ENCODE data around the gene EPB41L2. TPM values are rescaled to one million over a fixed set of nuclear protein-coding genes. Genes with fewer than 3 reads are reported as not detected.

Gene EPB41L2
- total RNA-seq, 2 donors from 2014 or later = 43.5 to 47.2 TPM

- WGBS, 2 donors = 80 to 86% methylated on average over 7 of the region's 7 CpGs
- Histone ChIP-seq H3K9me3 (no peaks in the 10 kb centered on the region), H3K4me1 (peaks cover 4% of the 10 kb centered on the region), H3K36me3 (replicated peaks in 1 of 2; ENCODE audit: insufficient read depth in 1 of 2, low read depth in 2 of 2) (no peaks in the 10 kb centered on the region), H3K27me3 (no peaks in the 10 kb centered on the region), H3K27ac (no peak overlapping the region), H3K4me3 (no peak overlapping the region)
- no peak for ATAC-seq
- no peak for DNase-seq
- intact Hi-C loops (cut with DNase I) = no loop called here
- TF ChIP-seq, protein P1, sequence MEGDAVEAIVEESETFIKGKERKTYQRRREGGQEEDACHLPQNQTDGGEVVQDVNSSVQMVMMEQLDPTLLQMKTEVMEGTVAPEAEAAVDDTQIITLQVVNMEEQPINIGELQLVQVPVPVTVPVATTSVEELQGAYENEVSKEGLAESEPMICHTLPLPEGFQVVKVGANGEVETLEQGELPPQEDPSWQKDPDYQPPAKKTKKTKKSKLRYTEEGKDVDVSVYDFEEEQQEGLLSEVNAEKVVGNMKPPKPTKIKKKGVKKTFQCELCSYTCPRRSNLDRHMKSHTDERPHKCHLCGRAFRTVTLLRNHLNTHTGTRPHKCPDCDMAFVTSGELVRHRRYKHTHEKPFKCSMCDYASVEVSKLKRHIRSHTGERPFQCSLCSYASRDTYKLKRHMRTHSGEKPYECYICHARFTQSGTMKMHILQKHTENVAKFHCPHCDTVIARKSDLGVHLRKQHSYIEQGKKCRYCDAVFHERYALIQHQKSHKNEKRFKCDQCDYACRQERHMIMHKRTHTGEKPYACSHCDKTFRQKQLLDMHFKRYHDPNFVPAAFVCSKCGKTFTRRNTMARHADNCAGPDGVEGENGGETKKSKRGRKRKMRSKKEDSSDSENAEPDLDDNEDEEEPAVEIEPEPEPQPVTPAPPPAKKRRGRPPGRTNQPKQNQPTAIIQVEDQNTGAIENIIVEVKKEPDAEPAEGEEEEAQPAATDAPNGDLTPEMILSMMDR (IDR thresholded peaks at IDR 0.05) = no peak
These were observed 95.3 kb downstream of the EPB41L2 start for GRCh38 chr6:130967502-130968445.

DNA sequence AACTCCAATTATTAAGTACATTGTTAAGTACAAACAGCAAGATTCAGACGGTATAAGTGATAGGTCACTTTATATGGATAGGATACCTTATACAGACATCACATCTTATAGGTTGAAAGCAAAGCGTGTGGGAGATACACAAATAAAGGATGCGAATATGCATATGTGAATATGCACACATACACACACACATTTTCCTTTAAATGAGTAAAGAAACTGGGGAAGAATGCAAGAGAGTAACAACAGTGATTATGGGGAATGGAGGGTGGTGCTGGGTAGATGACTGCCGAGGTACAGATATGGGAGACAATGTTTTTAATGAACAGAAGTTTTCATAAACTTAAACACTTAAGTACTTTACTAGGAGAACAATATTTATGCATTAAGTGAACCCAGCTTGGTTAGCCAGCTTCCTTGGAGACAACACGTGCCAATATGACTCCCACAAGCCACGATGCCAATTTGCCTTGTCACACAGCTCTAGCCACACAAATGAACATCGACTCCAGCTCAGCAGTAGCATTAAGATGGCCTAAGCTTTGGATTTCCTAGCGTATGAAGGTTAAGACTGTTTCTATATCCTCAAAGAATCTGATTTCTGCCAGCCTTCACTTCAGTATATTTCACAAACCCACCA lies 96.6 kb downstream of the EPB41L2 start:
- Histone ChIP-seq H3K4me3 (no peak overlapping the region), H3K4me1 (peaks cover 4% of the 10 kb centered on the region), H3K27me3 (no peaks in the 10 kb centered on the region), H3K27ac (no peak overlapping the region), H3K9me3 (no peaks in the 10 kb centered on the region), H3K36me3 (replicated peaks in 1 of 2; ENCODE audit: insufficient read depth in 1 of 2, low read depth in 2 of 2) (no peaks in the 10 kb centered on the region)
- DNase-seq (no peak), ATAC-seq (no peak)
- 92 to 95% methylated on average over 8 of the region's 8 CpGs for WGBS, 2 donors
- TF ChIP-seq POLR2A (IDR thresholded peaks at IDR 0.05) = no peak
- TF ChIP-seq, protein P1 (IDR thresholded peaks at IDR 0.05) = no peak
- intact Hi-C loops (cut with DNase I) = no loop called here

DNA sequence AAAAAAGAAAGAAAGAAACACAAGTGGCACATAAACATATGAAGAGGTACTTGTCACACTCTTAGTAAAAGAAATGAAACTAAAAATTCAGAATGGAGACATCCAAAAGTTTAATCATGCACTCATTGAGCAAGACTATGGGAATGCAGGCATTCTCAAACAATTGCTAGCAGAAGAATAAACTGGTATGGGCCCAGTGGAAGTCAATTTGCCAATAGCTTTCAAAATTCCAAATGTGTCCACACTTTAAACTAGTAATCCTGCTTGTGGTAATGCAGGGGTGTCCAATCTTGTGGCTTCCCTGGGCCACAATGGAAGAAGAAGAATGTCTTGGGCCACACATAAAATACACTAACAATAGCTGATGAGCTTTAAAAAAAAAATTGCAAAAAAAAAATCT lies 97.4 kb downstream of the EPB41L2 start:
- H3K9me3 ChIP-seq = no peaks in the 10 kb centered on the region
- intact Hi-C loops (cut with DNase I) = no loop called here
- no peaks in the 10 kb centered on the region for H3K27me3 ChIP-seq
- no peak for DNase-seq
- ATAC-seq = no peak
- no peak overlapping the region for H3K27ac ChIP-seq
- no peaks in the 10 kb centered on the region for H3K36me3 ChIP-seq (replicated peaks in 1 of 2; ENCODE audit: insufficient read depth in 1 of 2, low read depth in 2 of 2)
- no peak for TF ChIP-seq POLR2A (IDR thresholded peaks at IDR 0.05)
- TF ChIP-seq, protein P1 (IDR thresholded peaks at IDR 0.05) = no peak
- peaks cover 4% of the 10 kb centered on the region for H3K4me1 ChIP-seq
- no peak overlapping the region for H3K4me3 ChIP-seq

DNA sequence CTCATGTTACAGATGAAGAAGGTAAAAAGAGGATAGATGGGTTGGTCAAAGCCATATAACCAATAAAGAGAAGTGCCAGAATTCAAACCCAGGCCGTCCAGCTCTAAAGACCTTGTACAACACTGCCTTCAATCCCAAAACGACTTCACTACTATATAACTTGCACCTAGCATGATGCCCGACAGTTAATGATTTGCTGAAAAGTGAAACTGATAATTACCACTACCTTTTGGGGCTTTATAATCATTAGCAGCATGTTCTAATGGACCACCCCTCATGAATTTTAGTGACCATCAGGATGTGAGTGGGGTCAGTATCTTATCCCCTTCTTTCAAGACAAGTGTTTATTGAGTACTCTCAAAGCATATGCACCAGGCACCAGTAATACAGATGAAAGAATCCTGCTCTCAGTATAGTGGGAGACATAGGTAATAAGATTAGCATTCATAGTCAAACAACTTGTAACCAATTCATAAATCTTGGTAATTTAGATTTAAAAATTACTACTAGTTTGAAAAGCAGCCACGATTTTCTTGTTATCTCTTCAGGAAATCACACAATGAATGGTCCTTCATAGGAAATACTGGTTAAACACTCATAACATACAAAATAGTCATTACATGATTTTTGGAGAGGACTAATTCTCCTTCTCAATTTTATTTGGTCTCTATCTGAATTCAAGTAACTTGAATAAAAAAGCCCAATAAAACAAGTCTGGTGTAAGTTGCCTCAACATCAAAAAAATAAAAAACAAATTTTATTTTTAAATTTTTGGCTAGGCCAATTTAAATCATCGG lies 98.0 kb downstream of the EPB41L2 start:
- no peak for TF ChIP-seq POLR2A (IDR thresholded peaks at IDR 0.05)
- TF ChIP-seq, protein P1 (IDR thresholded peaks at IDR 0.05) = no peak
- H3K9me3 ChIP-seq = no peaks in the 10 kb centered on the region
- no peaks in the 10 kb centered on the region for H3K36me3 ChIP-seq (replicated peaks in 1 of 2; ENCODE audit: insufficient read depth in 1 of 2, low read depth in 2 of 2)
- DNase-seq (no peak), ATAC-seq (no peak)
- no peaks in the 10 kb centered on the region for H3K27me3 ChIP-seq
- no peak overlapping the region for H3K27ac ChIP-seq
- intact Hi-C loops (cut with DNase I) = no loop called here
- H3K4me1 ChIP-seq = peaks cover 4% of the 10 kb centered on the region
- H3K4me3 ChIP-seq = no peak overlapping the region
- 69 to 76% methylated on average over 5 of the region's 5 CpGs for WGBS, 2 donors

Measured in body of pancreas (tissue), 4 donors.